Right lobe of liver (tissue), 4 donors: ENCODE results near the gene SPECC1L.

ENCODE experiments used
- POLR2A ChIP-seq: fragments of 450-650 bp; IDR thresholded peaks from one replicate; pipeline ENCODE4 v1.6.1; 2017; ENCODE audit warnings: antibody characterized with exemption, mild to moderate bottlenecking
- TF ChIP-seq, protein P1 (sequence below), 4 donors: fragments of 200-600 bp in 3 of 4; fragments of 450-650 bp in 1 of 4; IDR thresholded peaks; one replicate each; pipeline versions ENCODE4 v1.5.1 to v1.8.0; 2016 to 2022; ENCODE audit warnings: antibody characterized with exemption in 4 of 4, mild to moderate bottlenecking in 2 of 4
- donor health status: DM: no; HTN: no; CAD: no.
- donor health status: DM: no; HTN: no; CAD: no.
- donor health status: DM: no; HTN: yes; CAD: no.

DNA sequence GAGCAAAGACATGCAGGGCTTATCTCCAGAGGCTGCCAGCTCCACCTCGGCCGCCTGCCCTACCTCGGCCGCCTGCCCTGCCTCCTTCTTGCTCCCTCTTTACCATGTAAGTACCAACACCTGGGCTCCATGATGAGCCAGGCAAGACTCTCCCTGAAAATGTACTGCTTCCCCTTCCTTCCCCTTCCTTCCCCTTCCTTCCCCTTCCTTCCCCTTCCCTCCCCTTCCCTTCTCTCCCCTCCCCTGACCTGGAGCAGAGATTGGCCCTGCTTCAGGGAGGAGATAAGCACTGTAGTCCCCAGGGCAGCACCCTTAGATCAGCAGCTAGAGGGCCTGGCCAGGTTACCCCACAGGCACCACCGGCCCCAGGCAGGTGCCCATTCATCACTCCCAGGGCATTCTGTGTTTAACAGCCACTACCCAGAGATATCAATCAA lies 131.3 kb downstream of the SPECC1L start:
- TF ChIP-seq, protein P1, sequence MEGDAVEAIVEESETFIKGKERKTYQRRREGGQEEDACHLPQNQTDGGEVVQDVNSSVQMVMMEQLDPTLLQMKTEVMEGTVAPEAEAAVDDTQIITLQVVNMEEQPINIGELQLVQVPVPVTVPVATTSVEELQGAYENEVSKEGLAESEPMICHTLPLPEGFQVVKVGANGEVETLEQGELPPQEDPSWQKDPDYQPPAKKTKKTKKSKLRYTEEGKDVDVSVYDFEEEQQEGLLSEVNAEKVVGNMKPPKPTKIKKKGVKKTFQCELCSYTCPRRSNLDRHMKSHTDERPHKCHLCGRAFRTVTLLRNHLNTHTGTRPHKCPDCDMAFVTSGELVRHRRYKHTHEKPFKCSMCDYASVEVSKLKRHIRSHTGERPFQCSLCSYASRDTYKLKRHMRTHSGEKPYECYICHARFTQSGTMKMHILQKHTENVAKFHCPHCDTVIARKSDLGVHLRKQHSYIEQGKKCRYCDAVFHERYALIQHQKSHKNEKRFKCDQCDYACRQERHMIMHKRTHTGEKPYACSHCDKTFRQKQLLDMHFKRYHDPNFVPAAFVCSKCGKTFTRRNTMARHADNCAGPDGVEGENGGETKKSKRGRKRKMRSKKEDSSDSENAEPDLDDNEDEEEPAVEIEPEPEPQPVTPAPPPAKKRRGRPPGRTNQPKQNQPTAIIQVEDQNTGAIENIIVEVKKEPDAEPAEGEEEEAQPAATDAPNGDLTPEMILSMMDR (IDR thresholded peaks at IDR 0.05): no peak
- no peak for TF ChIP-seq POLR2A
